HepG2 (cell line): ENCODE measurements around the gene RSPH9. TPM values are rescaled to one million over a fixed set of nuclear protein-coding genes. Genes with fewer than 3 reads are reported as not detected.

Source experiments
- ATAC-seq: fragments of 200-7000 bp; cut with Tn5 transposase; 3 replicates; pipeline ENCODE4 v1.9.1; 2020; ENCODE audit warnings: mild to moderate bottlenecking, moderate library complexity
- BruUV-seq: library from RNA; stranded (reverse); fragments of 400-500 nt; replicated peaks from 2 replicates; lab custom pipeline; 2021; lab: Mats Ljungman, UMichigan
- CTCF ChIA-PET: fragments of 300-600 bp; formaldehyde crosslinking; extraction: SDS; loops from one replicate; lab custom pipeline; 2021; ENCODE audit warnings: low total read pairs, inconsistent platforms, low intra/inter-chr PET ratio; lab: Yijun Ruan, JAX
- POLR2A ChIA-PET: fragments of 350-600 bp; sonication (Branson Sonifier 250); formaldehyde crosslinking; loops from one replicate; lab custom pipeline; 2020; ENCODE audit warnings: antibody characterized with exemption, inconsistent platforms; lab: Yijun Ruan, JAX
- DNase-seq: peaks from one replicate; pipeline ENCODE4 v3.0.0-alpha.2; 2015; ENCODE audit warnings: low spot score
- FAIRE-seq: peaks from 3 replicates; lab custom pipeline; 2011; peaks lifted over from hg19 to GRCh38; lab: Jason Lieb, UNC
- H2AFZ ChIP-seq: one replicate; pipeline ENCODE4 v1.6.1; 2011; ENCODE audit warnings: low read length, inconsistent platforms
- H3K27ac ChIP-seq: fragments of 300-600 bp; 3 replicates; pipeline ENCODE4 v1.8.0; 2011; ENCODE audit warnings: mixed run types, mild to moderate bottlenecking, mixed read lengths, low read length, inconsistent platforms; ENCODE audit not compliant: insufficient read depth; ENCODE audit errors: extremely low read length
- H3K27me3 ChIP-seq, 2 experiments: fragments of 200-600 bp in 1 of 2; 2 replicates in 1 of 2; 3 replicates in 1 of 2; pipeline versions ENCODE4 v1.6.0 to v1.8.0; 2011; ENCODE audit warnings: low read length in 2 of 2, mild to moderate bottlenecking in 2 of 2, moderate library complexity in 2 of 2, inconsistent platforms in 1 of 2; ENCODE audit not compliant: insufficient read depth in 2 of 2, control insufficient read depth in 1 of 2
- H3K36me3 ChIP-seq, 2 experiments: fragments of 200-600 bp in 1 of 2; replicated peaks in 1 of 2; 2 replicates in 1 of 2; 3 replicates in 1 of 2; pipeline versions ENCODE4 v1.5.1 to v1.8.0; 2011; ENCODE audit warnings: low read length in 2 of 2, inconsistent platforms in 1 of 2; ENCODE audit not compliant: insufficient read depth in 2 of 2, control insufficient read depth in 1 of 2
- H3K4me1 ChIP-seq: 2 replicates; pipeline ENCODE4 v1.5.1; 2012; ENCODE audit warnings: low read length, inconsistent platforms; ENCODE audit not compliant: insufficient read depth
- H3K4me2 ChIP-seq: 2 replicates; pipeline ENCODE4 v1.6.0; 2011; ENCODE audit warnings: low read depth, low read length, inconsistent platforms
- H3K4me3 ChIP-seq, 3 experiments: fragments of 200-600 bp in 1 of 3; sonication (generic), shearing (Covaris generic) in 1 of 3; replicated peaks in 1 of 3; 2 replicates each; pipeline ENCODE4 v1.5.1; 2011 to 2016; ENCODE audit warnings: low read length in 3 of 3, inconsistent platforms in 2 of 3, low read depth in 2 of 3, mild to moderate bottlenecking in 2 of 3, control low read depth in 1 of 3, mixed read lengths in 1 of 3; ENCODE audit not compliant: insufficient read depth in 1 of 3
- H3K79me2 ChIP-seq: one replicate; pipeline ENCODE4 v1.6.1; 2011; ENCODE audit warnings: low read length, inconsistent platforms; ENCODE audit not compliant: insufficient read depth
- H3K9ac ChIP-seq: 2 replicates; pipeline ENCODE4 v1.6.0; 2011; ENCODE audit warnings: mild to moderate bottlenecking, low read depth, low read length, inconsistent platforms; ENCODE audit not compliant: insufficient read depth
- H3K9me3 ChIP-seq: 2 replicates; pipeline ENCODE4 v1.5.1; 2012; ENCODE audit warnings: mild to moderate bottlenecking, low read length
- H4K20me1 ChIP-seq: 2 replicates; pipeline ENCODE4 v1.6.0; 2011; ENCODE audit warnings: inconsistent platforms, mild to moderate bottlenecking, low read length, moderate library complexity; ENCODE audit not compliant: insufficient read depth
- BCL6 ChIP-seq: IDR thresholded peaks from 2 replicates; pipeline ENCODE4 v1.6.1; 2016; ENCODE audit warnings: missing genetic modification reagents, missing compliant biosample characterization
- FOXP4 ChIP-seq: sonication (generic); formaldehyde crosslinking; IDR thresholded peaks from 2 replicates; pipeline ENCODE4 v1.4.0; 2020; ENCODE audit warnings: missing genetic modification reagents
- KMT2A ChIP-seq: sonication (generic); formaldehyde crosslinking; IDR thresholded peaks from 2 replicates; pipeline ENCODE4 v1.4.0; 2020; ENCODE audit warnings: missing genetic modification reagents
- MAX ChIP-seq: IDR thresholded peaks from 2 replicates; pipeline ENCODE4 v1.6.1; 2012; ENCODE audit warnings: inconsistent platforms
- NFIC ChIP-seq: IDR thresholded peaks from 2 replicates; pipeline ENCODE4 v1.6.1; 2012; ENCODE audit warnings: mild to moderate bottlenecking, low read length, inconsistent platforms
- PAXIP1 ChIP-seq: sonication (generic); formaldehyde crosslinking; conservative IDR thresholded peaks from 2 replicates; pipeline ENCODE4 v1.4.0; 2020; ENCODE audit warnings: mild to moderate bottlenecking, missing genetic modification reagents, moderate library complexity
- RCOR2 ChIP-seq: IDR thresholded peaks from 2 replicates; pipeline ENCODE4 v1.6.1; 2016; ENCODE audit warnings: missing biosample characterization, missing genetic modification reagents
- SP140L ChIP-seq: sonication (generic); formaldehyde crosslinking; IDR thresholded peaks from 2 replicates; pipeline ENCODE4 v1.4.0; 2020; ENCODE audit warnings: missing genetic modification reagents, borderline replicate concordance
- ZEB1 ChIP-seq: IDR thresholded peaks from 2 replicates; pipeline ENCODE4 v1.6.1; 2012; ENCODE audit warnings: mild to moderate bottlenecking, low read depth, inconsistent platforms; ENCODE audit not compliant: insufficient replicate concordance
- ZNF335 ChIP-seq: sonication (generic); formaldehyde crosslinking; IDR thresholded peaks from 2 replicates; pipeline ENCODE4 v1.4.0; 2020; ENCODE audit warnings: missing genetic modification reagents
- WGBS: methylation state at CpG from one replicate; pipeline ENCODE4 v1.1.6; 2017; ENCODE audit warnings: low lambda C conversion rate; 5-methylcytosine and 5-hydroxymethylcytosine counted together
- in situ Hi-C: cut with HindIII; loops from 2 replicates; pipeline ENCODE4 v1.10.0; 2017; ENCODE audit warnings: low pct_unique_long_range_greater_than_20kb; ENCODE audit not compliant: extremely low pct_ligation_motif_present
- intact Hi-C: fragments of 100-400 bp; cut with micrococcal nuclease; formaldehyde crosslinking; loops from one replicate; pipeline ENCODE4 v1.10.0; 2022; ENCODE audit not compliant: unreplicated experiment
- polyA plus RNA-seq, 8 experiments: library from polyadenylated mRNA; depleted of rRNA in 3 of 8; stranded (reverse) in 7 of 8; unstranded in 1 of 8; fragments of >200 nt; fragmentation: Illumina TruSeq in 4 of 8; extraction: Trizol in 4 of 8; gene quantifications; 2 replicates each; pipeline versions ENCODE4 v1.2.1 to v1.2.3, GENCODE V29; 2011 to 2016; ENCODE audit warnings: low read depth in 4 of 8, missing spikeins in 1 of 8, mixed read lengths in 1 of 8; ENCODE audit not compliant: insufficient read depth in 1 of 8
- total RNA-seq, 5 experiments: library from RNA; depleted of rRNA; stranded (reverse); fragments of >200 nt; fragmentation: Illumina TruSeq; extraction: Trizol; gene quantifications; 2 replicates each; pipeline ENCODE4 v1.2.3, GENCODE V29; 2016; ENCODE audit warnings: low read depth in 1 of 5

RSPH9 gene
- total and polyA plus RNA-seq, 2 of the 13 experiments (the other 11 are each of a cell fraction or from before 2014, with no cell fraction given), result 0.04 TPM; not detected in 1

GRCh38 chr6:43702534-43703440 lies 58.0 kb downstream of the RSPH9 start (continued):
- TF ChIP-seq PAXIP1 (peak; percentile 66), SP140L (CRISPR knock-in tag) (no peak)
- TF ChIP-seq, all 625 proteins: peak for 111

- no peak overlapping the region for H3K4me3 ChIP-seq
- H3K79me2 ChIP-seq, result no peaks in the 10 kb centered on the region
- no peak overlapping the region for H3K9ac ChIP-seq
- peaks cover 0 to 14% of the 10 kb centered on the region in 2 experiments; a peak in 3 of 5 replicates for H3K27me3 ChIP-seq
- H3K36me3 ChIP-seq, result no peaks in the 10 kb centered on the region
- FAIRE-seq, result no peak
- peaks cover 91% of the 10 kb centered on the region for H3K4me1 ChIP-seq
- no peak overlapping the region for H2AFZ ChIP-seq
- H3K9me3 ChIP-seq, result no peaks in the 10 kb centered on the region
- no peak for ATAC-seq
- no TSS peak for BruUV-seq
- no peaks in the 10 kb centered on the region for H4K20me1 ChIP-seq
- 41% methylated on average over 8 of the region's 8 CpGs for WGBS
- H3K4me2 ChIP-seq, result peak overlapping the region; percentile 85
- ChIA-PET CTCF (no interaction called here), POLR2A (interaction anchor here (0.6 to 1.7 kb wide), 10 partner anchors 16 to 488 kb away, joined by 3 to 8 read pairs (median 4); partner anchors contain the start of genes GTPBP2, MAD2L1BP and MRPS18A)
- H3K27ac ChIP-seq, result no peak overlapping the region
- intact Hi-C loops, result loop anchor here (2.0 kb wide), 1 partner anchor 31 kb away; no protein-coding TSS in a partner anchor
- DNase-seq, result no peak
- in situ Hi-C loops, result no loop called here
- 0 out of 2 replicates have a peak, but pooled peaks have one; percentile 2 for TF ChIP-seq KMT2A (CRISPR knock-in tag)
- TF ChIP-seq ZEB1, result no peak
- no peak for TF ChIP-seq ZNF335
- peak; percentile 78 for TF ChIP-seq BCL6 (CRISPR knock-in tag)
- 0 out of 2 replicates have a peak, but pooled peaks have one; percentile 9 for TF ChIP-seq NFIC
- TF ChIP-seq MAX, result peak; percentile 12; the same call in 1 of the 2 replicates
- TF ChIP-seq RCOR2 (CRISPR knock-in tag), result 0 out of 2 replicates have a peak, but pooled peaks have one; percentile 50
- 0 out of 2 replicates have a peak, but pooled peaks have one; percentile 9 for TF ChIP-seq FOXP4 (CRISPR knock-in tag)
These were observed 58.9 kb downstream of the RSPH9 start for GRCh38 chr6:43703512-43704429.
